KG1 (cell line): Measurements from ENCODE around the gene FIGNL2.

Experiments used
- DNase-seq: peaks from one replicate; lab custom pipeline; 2025; lab: John Stamatoyannopoulos, UW

Gene FIGNL2

DNA sequence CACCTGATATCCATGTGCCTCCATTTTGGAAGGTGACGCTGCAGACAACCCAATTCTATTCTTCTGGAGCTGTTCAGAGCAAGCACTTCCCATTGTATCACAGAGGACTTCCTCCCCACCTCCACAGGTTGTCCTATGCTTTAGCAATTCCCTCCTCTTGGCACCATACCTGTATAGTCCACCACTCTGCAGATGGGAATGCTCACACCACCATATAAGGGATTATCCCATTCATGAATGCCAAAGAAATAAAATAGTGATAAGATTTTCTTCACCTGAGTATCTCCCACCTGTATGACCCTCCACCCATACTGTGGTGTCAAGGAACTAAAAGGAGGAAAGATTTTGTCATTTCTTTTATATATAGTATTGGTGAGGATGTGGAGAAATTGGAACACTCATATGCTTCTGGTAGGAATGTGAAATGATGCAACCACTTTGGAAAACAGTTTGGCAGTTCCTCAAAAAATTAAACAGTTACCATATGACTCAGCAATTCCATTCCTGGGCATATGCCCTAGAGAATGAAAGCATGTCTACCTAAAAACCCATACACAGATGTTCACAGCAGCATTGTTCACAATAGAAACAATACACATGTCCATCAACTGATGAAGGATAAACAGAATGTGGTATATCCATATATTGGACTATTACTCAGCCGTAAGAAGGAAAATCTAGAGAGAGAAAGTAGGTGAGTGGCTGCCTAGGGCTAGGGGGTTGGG is 75.2 kb downstream of the FIGNL2 start:
- DNase-seq = no peak

DNA sequence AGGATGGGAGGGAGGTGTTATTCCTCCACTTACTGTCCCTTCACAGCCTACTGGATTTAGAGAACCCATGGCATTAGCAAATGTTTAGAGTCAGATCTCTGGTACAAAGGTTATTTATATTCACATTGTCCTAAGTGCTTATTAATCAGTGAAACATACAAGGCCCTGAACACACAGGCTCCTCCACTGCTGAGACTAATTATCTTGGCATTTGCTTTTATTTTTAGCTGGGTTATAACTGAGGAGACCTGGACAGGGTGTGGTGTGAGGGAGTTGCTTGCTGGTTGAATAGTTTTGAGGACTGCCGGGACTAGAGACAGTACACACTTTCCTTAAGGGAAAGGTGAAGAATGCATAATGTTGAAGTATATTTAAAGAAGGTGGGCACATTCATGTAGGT is 77.5 kb downstream of the FIGNL2 start:
- DNase-seq = no peak
